B cell (primary cell): Measurements from ENCODE around the gene SLC16A10. TPM values are rescaled to one million over a fixed set of nuclear protein-coding genes. Genes with fewer than 3 reads are reported as not detected.

ENCODE experiments used
- ATAC-seq: fragments of 200-7000 bp; cut with Tn5 transposase; one replicate; pipeline ENCODE4 v1.10.0; 2021; ENCODE audit warnings: low read depth, mild to moderate bottlenecking, moderate number of reproducible peaks, moderate library complexity
- CTCF ChIA-PET: fragments of 350-600 bp; sonication (Branson Sonifier 250); formaldehyde crosslinking; loops from one replicate; lab custom pipeline; 2021; ENCODE audit warnings: antibody characterized with exemption, inconsistent platforms; lab: Charles Lee
- POLR2A ChIA-PET: fragments of 350-600 bp; sonication (Branson Sonifier 250); formaldehyde crosslinking; loops from one replicate; lab custom pipeline; 2021; ENCODE audit warnings: antibody characterized with exemption; lab: Charles Lee
- DNase-seq: peaks from one replicate; pipeline ENCODE4 v3.0.0; 2013
- H2AFZ ChIP-seq: 2 replicates; pipeline ENCODE4 v1.6.1; 2012; ENCODE audit warnings: mild to moderate bottlenecking, low read depth, low read length; ENCODE audit not compliant: insufficient read depth, poor library complexity, severe bottlenecking
- H3K27ac ChIP-seq, 2 donors: 1 replicate in 1 of 2; 2 replicates in 1 of 2; pipeline ENCODE4 v1.5.1; 2012 to 2013; ENCODE audit warnings: low read length in 2 of 2, mild to moderate bottlenecking in 2 of 2, moderate library complexity in 1 of 2
- H3K27me3 ChIP-seq, 4 experiments: fragments of 200-600 bp in 1 of 4; sonication (generic) in 1 of 4; replicated peaks in 1 of 4; 1 replicate in 2 of 4; 2 replicates in 2 of 4; pipeline versions ENCODE4 v1.6.1 to v1.7.0; 2013 to 2016; ENCODE audit warnings: low read length in 3 of 4, mild to moderate bottlenecking in 2 of 4, mixed read lengths in 1 of 4, moderate library complexity in 1 of 4; ENCODE audit not compliant: insufficient read depth in 4 of 4, control insufficient read depth in 3 of 4; ENCODE audit errors: control extremely low read depth in 1 of 4
- H3K36me3 ChIP-seq, 2 experiments: replicated peaks in 1 of 2; 1 replicate in 1 of 2; 2 replicates in 1 of 2; pipeline versions ENCODE4 v1.6.1 to v1.7.1; 2013; ENCODE audit warnings: low read length in 1 of 2; ENCODE audit not compliant: insufficient read depth in 2 of 2, control insufficient read depth in 1 of 2; ENCODE audit errors: control extremely low read depth in 1 of 2, extremely low read depth in 1 of 2
- H3K4me1 ChIP-seq, 2 donors: fragments of 200-600 bp in 1 of 2; sonication (generic) in 1 of 2; 1 replicate in 1 of 2; 2 replicates in 1 of 2; pipeline versions ENCODE4 v1.5.1 to v1.6.1; 2013 to 2017; ENCODE audit warnings: low read length in 2 of 2; ENCODE audit not compliant: control insufficient read depth in 2 of 2, insufficient read depth in 2 of 2
- H3K4me2 ChIP-seq: replicated peaks from 2 replicates; pipeline ENCODE3; 2012; ENCODE audit warnings: mild to moderate bottlenecking, low read depth, low read length; ENCODE audit not compliant: poor library complexity, severe bottlenecking
- H3K4me3 ChIP-seq, 5 experiments: fragments of 200-600 bp in 1 of 5; sonication (generic) in 1 of 5; 1 replicate in 3 of 5; 2 replicates in 2 of 5; pipeline versions ENCODE4 v1.5.1 to v1.7.0; 2011 to 2016; ENCODE audit warnings: low read length in 4 of 5, mild to moderate bottlenecking in 4 of 5, low read depth in 2 of 5, control low read depth in 1 of 5, moderate library complexity in 1 of 5; ENCODE audit not compliant: insufficient read depth in 1 of 5; ENCODE audit errors: control extremely low read depth in 1 of 5, extremely low read depth in 1 of 5
- H3K79me2 ChIP-seq: fragments of 200-600 bp; sonication (generic); one replicate; pipeline ENCODE4 v1.6.0; 2016; ENCODE audit warnings: low read length; ENCODE audit not compliant: control insufficient read depth, insufficient read depth
- H3K9ac ChIP-seq: fragments of 200-600 bp; sonication (generic); 2 replicates; pipeline ENCODE4 v1.6.1; 2017; ENCODE audit warnings: mild to moderate bottlenecking, low read length, moderate library complexity
- H3K9me3 ChIP-seq, 3 donors: one replicate each; pipeline versions ENCODE4 v1.6.1 to v1.7.1; 2013; ENCODE audit warnings: low read length in 2 of 3; ENCODE audit not compliant: control insufficient read depth in 2 of 3, insufficient read depth in 1 of 3; ENCODE audit errors: control extremely low read depth in 1 of 3
- H4K20me1 ChIP-seq: 2 replicates; pipeline ENCODE4 v1.6.0; 2012; ENCODE audit warnings: mild to moderate bottlenecking, low read length; ENCODE audit not compliant: insufficient read depth, control insufficient read depth, poor library complexity, severe bottlenecking
- H3K27ac Mint-ChIP-seq: one replicate; pipeline ENCODE4 v1.8.0; 2021; ENCODE audit warnings: mixed read lengths
- H3K27me3 Mint-ChIP-seq: one replicate; pipeline ENCODE4 v1.8.0; 2021; ENCODE audit warnings: mixed read lengths
- H3K4me1 Mint-ChIP-seq: one replicate; pipeline ENCODE4 v1.8.0; 2021; ENCODE audit warnings: mixed read lengths
- H3K4me3 Mint-ChIP-seq: one replicate; pipeline ENCODE4 v1.8.0; 2021; ENCODE audit warnings: mixed read lengths
- H3K9me3 Mint-ChIP-seq: one replicate; pipeline ENCODE4 v1.8.0; 2022; ENCODE audit warnings: mixed read lengths; ENCODE audit not compliant: insufficient read depth
- CTCF ChIP-seq: fragments of 200-600 bp; IDR thresholded peaks from one replicate; pipeline ENCODE4 v1.8.0; 2022; ENCODE audit warnings: antibody characterized with exemption, mild to moderate bottlenecking
- EZH2 ChIP-seq: IDR thresholded peaks from 2 replicates; pipeline ENCODE4 v1.6.1; 2012; ENCODE audit warnings: borderline replicate concordance, low read depth, mild to moderate bottlenecking, moderate library complexity, low read length; ENCODE audit not compliant: insufficient read depth, poor library complexity, severe bottlenecking
- WGBS: methylation state at CpG from one replicate; pipeline ENCODE4 v1.1.5; 2013; ENCODE audit warnings: missing lambda C conversion rate; ENCODE audit not compliant: insufficient coverage; 5-methylcytosine and 5-hydroxymethylcytosine counted together
- intact Hi-C: fragments of 100-400 bp; cut with micrococcal nuclease; formaldehyde crosslinking; loops from one replicate; pipeline ENCODE4 v1.10.0; 2022
- polyA plus RNA-seq: library from polyadenylated mRNA; depleted of rRNA; stranded (reverse); fragments of >200 nt; gene quantifications from 2 replicates; pipeline ENCODE4 v1.2.3, GENCODE V29; 2012
- total RNA-seq, 2 donors: library from RNA; stranded (reverse); fragments of 120-200 nt in 1 of 2; gene quantifications; 1 replicate in 1 of 2; 2 replicates in 1 of 2; pipeline versions ENCODE4 v1.2.3 to v1.2.4, GENCODE V29; 2013 to 2022

Gene SLC16A10
- total and polyA plus RNA-seq, 2 donors (not counting 1 experiment from before 2014, with no cell fraction given), result 0.06 to 0.71 TPM

GRCh38 chr6:111047244-111047643, 40.1 kb upstream of the SLC16A10 start:
- Histone ChIP-seq H3K4me2 (no peak overlapping the region), H2AFZ (no peak overlapping the region), H3K79me2 (no peaks in the 10 kb centered on the region), H3K36me3 (no peaks in the 10 kb centered on the region), H3K9ac (no peak overlapping the region), H3K4me3 (no peak overlapping the region), H4K20me1 (no peaks in the 10 kb centered on the region), H3K9me3 (no peaks in the 10 kb centered on the region), H3K27ac (no peak overlapping the region), H3K27me3 (no peaks in the 10 kb centered on the region), H3K4me1 (no peaks in the 10 kb centered on the region)
- no peak overlapping the region for H3K4me3 Mint-ChIP-seq
- ChIA-PET POLR2A (no interaction called here), CTCF (no interaction called here)
- H3K27ac Mint-ChIP-seq, result no peak overlapping the region
- DNase-seq, result no peak
- H3K27me3 Mint-ChIP-seq, result no peaks in the 10 kb centered on the region
- no peaks in the 10 kb centered on the region for H3K9me3 Mint-ChIP-seq
- intact Hi-C loops, result no loop called here
- ATAC-seq, result no peak
- no peaks in the 10 kb centered on the region for H3K4me1 Mint-ChIP-seq
- TF ChIP-seq CTCF (no peak), EZH2 (no peak)
- 96% methylated on average over 5 of the region's 8 CpGs for WGBS

GRCh38 chr6:111050261-111051023, 36.9 kb upstream of the SLC16A10 start:
- TF ChIP-seq EZH2, result no peak
- no peak for TF ChIP-seq CTCF
- Histone ChIP-seq H3K9me3 (no peaks in the 10 kb centered on the region), H3K4me3 (no peak overlapping the region), H3K79me2 (no peaks in the 10 kb centered on the region), H3K36me3 (no peaks in the 10 kb centered on the region), H4K20me1 (no peaks in the 10 kb centered on the region), H3K27me3 (no peaks in the 10 kb centered on the region), H3K9ac (no peak overlapping the region), H3K4me2 (no peak overlapping the region), H2AFZ (no peak overlapping the region), H3K27ac (no peak overlapping the region), H3K4me1 (no peaks in the 10 kb centered on the region)
- POLR2A ChIA-PET, result no interaction called here
- WGBS, result no CpG with 5 or more reads among the region's 2 CpGs
- DNase-seq, result no peak
- Mint-ChIP-seq H3K9me3 (no peaks in the 10 kb centered on the region), H3K4me1 (no peaks in the 10 kb centered on the region), H3K27me3 (no peaks in the 10 kb centered on the region), H3K4me3 (no peak overlapping the region), H3K27ac (no peak overlapping the region)
- intact Hi-C loops, result no loop called here
- CTCF ChIA-PET, result no interaction called here
- no peak for ATAC-seq
